Epithelial cell of proximal tubule (primary cell): ENCODE results near the gene MTNR1A. TPM values are rescaled to one million over a fixed set of nuclear protein-coding genes. Genes with fewer than 3 reads are reported as not detected.

Experiments used
- DNase-seq: peaks from one replicate; pipeline ENCODE4 v3.0.0-alpha.2; 2011; ENCODE audit warnings: low read depth
- H3K4me3 ChIP-seq: 2 replicates; pipeline ENCODE4 v1.5.1; 2011; ENCODE audit warnings: low read depth, mild to moderate bottlenecking, low read length
- total RNA-seq: library from RNA; depleted of rRNA; stranded (reverse); fragments of >200 nt; gene quantifications from 2 replicates; pipeline ENCODE4 v1.2.3, GENCODE V29; 2015
- TF ChIP-seq, protein P1 (sequence below): conservative IDR thresholded peaks from 2 replicates; pipeline ENCODE4 v1.5.1; 2012; ENCODE audit warnings: low read depth, mild to moderate bottlenecking, low read length

MTNR1A gene
- total RNA-seq, 1 donor from 2014 or later, result not detected

DNA sequence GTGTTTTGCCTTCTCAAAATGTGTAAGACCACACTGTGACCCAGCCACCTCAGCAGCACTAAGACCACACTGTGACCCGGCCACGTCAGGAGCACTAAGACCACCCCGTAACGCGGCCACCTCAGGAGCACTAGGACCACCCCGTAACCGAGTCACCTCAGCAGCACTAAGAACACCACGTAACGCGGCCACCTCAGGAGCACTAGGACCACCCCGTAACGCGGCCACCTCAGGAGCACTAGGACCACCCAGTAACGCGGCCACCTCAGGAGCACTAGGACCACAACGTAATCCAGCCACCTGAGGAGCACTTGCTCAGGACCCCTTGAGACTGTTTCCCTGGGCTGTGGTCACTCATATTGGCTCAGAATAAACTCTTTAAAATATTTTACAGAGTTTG is 71.7 kb downstream of the MTNR1A start:
- TF ChIP-seq, protein P1, sequence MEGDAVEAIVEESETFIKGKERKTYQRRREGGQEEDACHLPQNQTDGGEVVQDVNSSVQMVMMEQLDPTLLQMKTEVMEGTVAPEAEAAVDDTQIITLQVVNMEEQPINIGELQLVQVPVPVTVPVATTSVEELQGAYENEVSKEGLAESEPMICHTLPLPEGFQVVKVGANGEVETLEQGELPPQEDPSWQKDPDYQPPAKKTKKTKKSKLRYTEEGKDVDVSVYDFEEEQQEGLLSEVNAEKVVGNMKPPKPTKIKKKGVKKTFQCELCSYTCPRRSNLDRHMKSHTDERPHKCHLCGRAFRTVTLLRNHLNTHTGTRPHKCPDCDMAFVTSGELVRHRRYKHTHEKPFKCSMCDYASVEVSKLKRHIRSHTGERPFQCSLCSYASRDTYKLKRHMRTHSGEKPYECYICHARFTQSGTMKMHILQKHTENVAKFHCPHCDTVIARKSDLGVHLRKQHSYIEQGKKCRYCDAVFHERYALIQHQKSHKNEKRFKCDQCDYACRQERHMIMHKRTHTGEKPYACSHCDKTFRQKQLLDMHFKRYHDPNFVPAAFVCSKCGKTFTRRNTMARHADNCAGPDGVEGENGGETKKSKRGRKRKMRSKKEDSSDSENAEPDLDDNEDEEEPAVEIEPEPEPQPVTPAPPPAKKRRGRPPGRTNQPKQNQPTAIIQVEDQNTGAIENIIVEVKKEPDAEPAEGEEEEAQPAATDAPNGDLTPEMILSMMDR, result no peak
- DNase-seq, result no peak

More for the DNA sequence above, 71.7 kb downstream of the MTNR1A start:
- H3K4me3 ChIP-seq, result no peak overlapping the region

Other genes with a start within 250 kb of the MTNR1A start
- 109 and 178 TPM in 2 replicates for gene FAT1, start 168.3 kb upstream of the MTNR1A start, total RNA-seq